Measurements from ENCODE around the gene ELF5. TPM values are rescaled to one million over a fixed set of nuclear protein-coding genes. Genes with fewer than 3 reads are reported as not detected.

ELF5 gene
- total and polyA plus RNA-seq, 2 donors (not counting 3 experiments of a cell fraction or from before 2014, with no cell fraction given) = not detected

DNA sequence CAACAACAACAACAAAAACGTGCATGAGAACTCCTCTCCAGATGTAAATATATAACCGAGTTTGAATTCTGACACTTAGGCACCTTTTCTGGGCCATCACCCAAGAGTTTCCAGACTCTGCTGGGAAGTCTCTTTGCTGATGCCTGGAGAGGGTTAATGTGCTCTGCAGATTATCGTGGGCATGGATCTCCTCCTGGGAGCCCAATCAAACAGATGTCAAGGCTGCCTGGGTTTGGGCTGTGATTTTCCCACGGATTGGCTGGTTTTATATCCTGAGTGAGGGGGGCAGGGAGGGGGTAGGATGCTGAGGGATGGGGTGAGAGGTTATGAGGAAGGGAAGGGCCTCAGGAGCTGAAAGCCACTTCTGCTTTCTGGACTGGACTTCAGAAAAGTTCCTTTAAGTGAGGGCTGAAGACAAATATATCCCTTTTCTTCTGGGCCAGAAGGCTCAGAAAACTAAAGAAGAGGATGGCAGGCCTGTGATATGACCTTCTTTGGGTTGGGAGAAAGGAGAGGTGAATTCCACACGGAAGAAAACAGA is 4.2 kb downstream of the ELF5 start:
- Histone ChIP-seq H3K4me2 (ENCODE audit: insufficient read depth, low read length) (no peak overlapping the region), H3K4me1 (ENCODE audit: control insufficient read depth, extremely low read depth, insufficient read depth, low read length) (no peaks in the 10 kb centered on the region), H3K9ac (replicated peaks; ENCODE audit: extremely low read depth, insufficient read depth, low read length) (no peak overlapping the region), H2AFZ (ENCODE audit: low read depth, low read length) (no peak overlapping the region), H3K9me3 (replicated peaks; ENCODE audit: control insufficient read depth, insufficient read depth, low read length) (no peaks in the 10 kb centered on the region), H3K27me3 (ENCODE audit: control insufficient read depth in 2 of 2, insufficient read depth in 2 of 2, low read length in 2 of 2) (no peaks in the 10 kb centered on the region), H3K79me2 (ENCODE audit: control insufficient read depth, insufficient read depth, low read length) (no peaks in the 10 kb centered on the region), H3K27ac (ENCODE audit: insufficient read depth, low read depth, low read length) (no peak overlapping the region), H3K9me1 (replicated peaks; ENCODE audit: control insufficient read depth, extremely low read depth, insufficient read depth, low read length) (no peaks in the 10 kb centered on the region), H3K4me3 (replicated peaks in 1 of 3; ENCODE audit: insufficient read depth in 1 of 3, low read depth in 1 of 3, low read length in 3 of 3) (no peak overlapping the region), H4K20me1 (replicated peaks; ENCODE audit: control insufficient read depth, extremely low read depth, insufficient read depth, low read length) (no peaks in the 10 kb centered on the region), H3K36me3 (ENCODE audit: control insufficient read depth in 2 of 2, extremely low read depth in 1 of 2, insufficient read depth in 2 of 2, low read length in 2 of 2) (no peaks in the 10 kb centered on the region)
- CTCF ChIA-PET = no interaction called here
- intact Hi-C loops (cut with micrococcal nuclease) (no loop called here), dilution Hi-C loops (cut with MboI; ENCODE audit: extremely low pct_ligation_motif_present, low sequenced_read_pairs) (no loop called here)
- BruUV-seq (replicated peaks) = no TSS peak
- TF ChIP-seq EZH2 (IDR thresholded peaks at IDR 0.05; ENCODE audit: borderline replicate concordance, low read depth, low read length, severe bottlenecking) (no peak), POLR2A (IDR thresholded peaks at IDR 0.05; ENCODE audit: low read depth, low read length) (no peak), POLR2AphosphoS5 (IDR thresholded peaks at IDR 0.05; ENCODE audit: insufficient read depth, low read depth, low read length) (no peak), JUN (IDR thresholded peaks at IDR 0.05; ENCODE audit: borderline replicate concordance, insufficient read depth, insufficient read length, low read depth) (no peak), MYC (IDR thresholded peaks at IDR 0.05; ENCODE audit: low read depth, low read length) (no peak)
- TF ChIP-seq, protein P1, sequence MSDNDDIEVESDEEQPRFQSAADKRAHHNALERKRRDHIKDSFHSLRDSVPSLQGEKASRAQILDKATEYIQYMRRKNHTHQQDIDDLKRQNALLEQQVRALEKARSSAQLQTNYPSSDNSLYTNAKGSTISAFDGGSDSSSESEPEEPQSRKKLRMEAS (IDR thresholded peaks at IDR 0.05; ENCODE audit: insufficient read depth, insufficient read length) = no peak
- TF ChIP-seq, protein P2, sequence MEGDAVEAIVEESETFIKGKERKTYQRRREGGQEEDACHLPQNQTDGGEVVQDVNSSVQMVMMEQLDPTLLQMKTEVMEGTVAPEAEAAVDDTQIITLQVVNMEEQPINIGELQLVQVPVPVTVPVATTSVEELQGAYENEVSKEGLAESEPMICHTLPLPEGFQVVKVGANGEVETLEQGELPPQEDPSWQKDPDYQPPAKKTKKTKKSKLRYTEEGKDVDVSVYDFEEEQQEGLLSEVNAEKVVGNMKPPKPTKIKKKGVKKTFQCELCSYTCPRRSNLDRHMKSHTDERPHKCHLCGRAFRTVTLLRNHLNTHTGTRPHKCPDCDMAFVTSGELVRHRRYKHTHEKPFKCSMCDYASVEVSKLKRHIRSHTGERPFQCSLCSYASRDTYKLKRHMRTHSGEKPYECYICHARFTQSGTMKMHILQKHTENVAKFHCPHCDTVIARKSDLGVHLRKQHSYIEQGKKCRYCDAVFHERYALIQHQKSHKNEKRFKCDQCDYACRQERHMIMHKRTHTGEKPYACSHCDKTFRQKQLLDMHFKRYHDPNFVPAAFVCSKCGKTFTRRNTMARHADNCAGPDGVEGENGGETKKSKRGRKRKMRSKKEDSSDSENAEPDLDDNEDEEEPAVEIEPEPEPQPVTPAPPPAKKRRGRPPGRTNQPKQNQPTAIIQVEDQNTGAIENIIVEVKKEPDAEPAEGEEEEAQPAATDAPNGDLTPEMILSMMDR (IDR thresholded peaks at IDR 0.05; ENCODE audit: extremely low read depth in 1 of 2, insufficient read depth in 1 of 2, low read depth in 1 of 2, low read length in 2 of 2) = no peak
- DNase-seq (ENCODE audit: low read depth, low spot score) (no peak), FAIRE-seq (no peak)
- POLR2A ChIA-PET = no interaction called here

Measured in endothelial cell of umbilical vein (primary cell).